CD4-positive, alpha-beta T cell (primary cell): Measurements from ENCODE around the gene EID2B. TPM values are rescaled to one million over a fixed set of nuclear protein-coding genes. Genes with fewer than 3 reads are reported as not detected.
A peak's percentile ranks its signal among the peaks of the same experiment; 100 is the strongest.

Experiments used
- ATAC-seq: fragments of 200-7000 bp; cut with Tn5 transposase; one replicate; pipeline ENCODE4 v1.10.0; 2022; ENCODE audit warnings: mild to moderate bottlenecking; ENCODE audit not compliant: poor library complexity
- CTCF ChIA-PET: fragments of 350-600 bp; sonication (Branson Sonifier 250); formaldehyde crosslinking; loops from one replicate; lab custom pipeline; 2021; ENCODE audit warnings: antibody characterized with exemption, inconsistent platforms; lab: Charles Lee
- POLR2A ChIA-PET: fragments of 350-600 bp; sonication (Branson Sonifier 250); formaldehyde crosslinking; loops from one replicate; lab custom pipeline; 2021; ENCODE audit warnings: antibody characterized with exemption, inconsistent platforms; lab: Charles Lee
- DNase-seq, 14 experiments: peaks; one replicate each; pipeline ENCODE4 v3.0.0-alpha.2; 2013 to 2020; ENCODE audit warnings: mixed read lengths in 2 of 14
- H3K27ac ChIP-seq, 2 donors: one replicate each; pipeline versions ENCODE4 v1.5.1 to v1.7.0; 2013; ENCODE audit warnings: low read length in 2 of 2, low read depth in 1 of 2, mild to moderate bottlenecking in 1 of 2
- H3K27me3 ChIP-seq, 2 experiments: 1 replicate in 1 of 2; 2 replicates in 1 of 2; pipeline versions ENCODE4 v1.6.1 to v1.7.0; 2013; ENCODE audit warnings: low read length in 2 of 2, control low read depth in 1 of 2, mild to moderate bottlenecking in 1 of 2, moderate library complexity in 1 of 2; ENCODE audit not compliant: insufficient read depth in 2 of 2, control insufficient read depth in 1 of 2
- H3K36me3 ChIP-seq: one replicate; pipeline ENCODE4 v1.6.1; 2013; ENCODE audit warnings: low read length, control low read depth; ENCODE audit not compliant: insufficient read depth
- H3K4me1 ChIP-seq: one replicate; pipeline ENCODE4 v1.6.1; 2013; ENCODE audit warnings: low read length, control low read depth; ENCODE audit not compliant: insufficient read depth
- H3K4me3 ChIP-seq: one replicate; pipeline ENCODE4 v1.5.1; 2013; ENCODE audit warnings: mild to moderate bottlenecking, low read length, moderate library complexity
- H3K9me3 ChIP-seq, 2 experiments: 1 replicate in 1 of 2; 2 replicates in 1 of 2; pipeline versions ENCODE4 v1.6.1 to v1.7.0; 2013; ENCODE audit warnings: low read length in 2 of 2, mild to moderate bottlenecking in 2 of 2, control low read depth in 1 of 2, moderate library complexity in 1 of 2; ENCODE audit not compliant: control insufficient read depth in 1 of 2, insufficient read depth in 1 of 2
- H3K27ac Mint-ChIP-seq: one replicate; pipeline ENCODE4 v1.8.0; 2020; ENCODE audit warnings: mixed read lengths
- H3K27me3 Mint-ChIP-seq: one replicate; pipeline ENCODE4 v1.8.0; 2021; ENCODE audit warnings: mixed read lengths
- H3K36me3 Mint-ChIP-seq: one replicate; pipeline ENCODE4 v1.8.0; 2021; ENCODE audit warnings: low read depth, mixed read lengths
- H3K4me1 Mint-ChIP-seq: one replicate; pipeline ENCODE4 v1.8.0; 2021; ENCODE audit warnings: low read depth, mixed read lengths
- H3K4me3 Mint-ChIP-seq: one replicate; pipeline ENCODE4 v1.8.0; 2020; ENCODE audit warnings: mild to moderate bottlenecking, mixed read lengths
- H3K9me3 Mint-ChIP-seq: one replicate; pipeline ENCODE4 v1.8.0; 2020; ENCODE audit warnings: mixed read lengths
- intact Hi-C, 2 experiments: fragments of 100-400 bp; cut with DNase I in 1 of 2; cut with micrococcal nuclease in 1 of 2; formaldehyde crosslinking; loops; one replicate each; pipeline versions ENCODE4 v1.15.1 to v1.9.0; 2023 to 2025; cut with DNase I, micrococcal nuclease
- total RNA-seq, 174 experiments: library from RNA in 2 of 174; stranded (reverse) in 2 of 174; gene quantifications; one replicate each; pipeline ENCODE4 v1.2.3 and lab custom pipeline; 2021 to 2026
- TF ChIP-seq, protein P1 (sequence below): fragments of 200-600 bp; IDR thresholded peaks from one replicate; pipeline ENCODE4 v1.8.0; 2022; ENCODE audit warnings: antibody characterized with exemption, mild to moderate bottlenecking

Gene EID2B
- total RNA-seq, 2 experiments from 2014 or later: 5.0 to 5.1 TPM

DNA sequence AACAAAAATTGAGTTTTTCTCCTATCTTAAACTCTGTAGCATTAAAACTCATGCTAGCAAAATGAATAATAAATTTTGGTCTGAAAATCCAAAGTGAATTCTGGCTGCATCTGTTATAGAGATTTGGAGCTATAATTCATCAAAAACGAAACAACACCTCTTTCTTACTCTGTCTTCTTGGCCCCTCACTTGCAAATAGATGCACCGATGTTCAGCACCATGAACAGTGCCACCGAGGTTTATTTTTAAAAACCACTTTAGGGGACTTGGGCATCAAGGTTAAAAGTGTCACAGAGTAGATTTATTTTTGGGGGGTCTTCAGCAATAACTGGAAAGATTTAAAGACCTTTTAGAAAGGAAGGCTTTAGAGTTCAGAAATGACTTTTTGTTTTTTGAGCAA lies 33.4 kb upstream of the EID2B start:
- TF ChIP-seq, protein P1, sequence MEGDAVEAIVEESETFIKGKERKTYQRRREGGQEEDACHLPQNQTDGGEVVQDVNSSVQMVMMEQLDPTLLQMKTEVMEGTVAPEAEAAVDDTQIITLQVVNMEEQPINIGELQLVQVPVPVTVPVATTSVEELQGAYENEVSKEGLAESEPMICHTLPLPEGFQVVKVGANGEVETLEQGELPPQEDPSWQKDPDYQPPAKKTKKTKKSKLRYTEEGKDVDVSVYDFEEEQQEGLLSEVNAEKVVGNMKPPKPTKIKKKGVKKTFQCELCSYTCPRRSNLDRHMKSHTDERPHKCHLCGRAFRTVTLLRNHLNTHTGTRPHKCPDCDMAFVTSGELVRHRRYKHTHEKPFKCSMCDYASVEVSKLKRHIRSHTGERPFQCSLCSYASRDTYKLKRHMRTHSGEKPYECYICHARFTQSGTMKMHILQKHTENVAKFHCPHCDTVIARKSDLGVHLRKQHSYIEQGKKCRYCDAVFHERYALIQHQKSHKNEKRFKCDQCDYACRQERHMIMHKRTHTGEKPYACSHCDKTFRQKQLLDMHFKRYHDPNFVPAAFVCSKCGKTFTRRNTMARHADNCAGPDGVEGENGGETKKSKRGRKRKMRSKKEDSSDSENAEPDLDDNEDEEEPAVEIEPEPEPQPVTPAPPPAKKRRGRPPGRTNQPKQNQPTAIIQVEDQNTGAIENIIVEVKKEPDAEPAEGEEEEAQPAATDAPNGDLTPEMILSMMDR: no peak
- Histone ChIP-seq H3K9me3 (no peaks in the 10 kb centered on the region), H3K4me1 (no peaks in the 10 kb centered on the region), H3K27me3 (peaks cover 4 to 7% of the 10 kb centered on the region in 2 experiments), H3K27ac (no peak overlapping the region), H3K36me3 (no peaks in the 10 kb centered on the region), H3K4me3 (no peak overlapping the region)
- no peaks in the 10 kb centered on the region for H3K9me3 Mint-ChIP-seq
- peaks cover 12% of the 10 kb centered on the region for H3K27me3 Mint-ChIP-seq
- ChIA-PET CTCF (no interaction called here), POLR2A (no interaction called here)
- no peak overlapping the region for H3K4me3 Mint-ChIP-seq
- DNase-seq (no peak), ATAC-seq (no peak)
- intact Hi-C loops: no loop called here
- H3K27ac Mint-ChIP-seq: no peak overlapping the region
- no peaks in the 10 kb centered on the region for H3K36me3 Mint-ChIP-seq
- H3K4me1 Mint-ChIP-seq: no peaks in the 10 kb centered on the region

DNA sequence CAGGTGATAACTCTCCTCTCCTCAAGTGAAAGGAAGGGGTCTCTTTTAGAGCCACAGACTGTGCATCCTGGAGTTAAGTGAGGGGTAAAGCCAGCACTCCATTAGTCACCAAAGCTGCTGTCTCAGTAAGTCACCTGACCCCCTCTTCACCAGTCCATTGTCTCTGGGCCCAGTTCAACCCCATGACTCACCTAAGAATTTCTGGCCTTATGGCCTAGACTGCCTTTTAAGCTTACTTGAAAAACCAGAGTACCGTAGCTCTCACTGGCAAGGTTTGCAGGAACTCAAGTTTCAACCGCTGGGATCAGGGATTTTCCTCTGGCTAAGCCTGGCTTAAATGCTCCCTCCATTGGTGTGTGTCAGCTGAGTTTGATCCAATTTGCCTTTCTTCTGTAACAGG lies 30.8 kb upstream of the EID2B start:
- Histone ChIP-seq H3K27ac (no peak overlapping the region), H3K4me1 (peaks cover 10% of the 10 kb centered on the region), H3K36me3 (no peaks in the 10 kb centered on the region), H3K27me3 (no peaks in the 10 kb centered on the region), H3K4me3 (no peak overlapping the region), H3K9me3 (no peaks in the 10 kb centered on the region)
- Mint-ChIP-seq H3K27me3 (no peaks in the 10 kb centered on the region), H3K4me1 (peaks cover 6% of the 10 kb centered on the region), H3K36me3 (no peaks in the 10 kb centered on the region), H3K4me3 (no peak overlapping the region), H3K27ac (no peak overlapping the region), H3K9me3 (no peaks in the 10 kb centered on the region)
- ATAC-seq: no peak
- POLR2A ChIA-PET: no interaction called here
- TF ChIP-seq, protein P1: no peak
- DNase-seq: no peak
- CTCF ChIA-PET: interaction anchor here (0.6 kb wide), 1 partner anchor 1886 kb away, joined by 3 read pairs; no protein-coding TSS in a partner anchor
- intact Hi-C loops: no loop called here

- Mint-ChIP-seq H3K27ac (peak overlapping the region; percentile 80), H3K4me1 (peaks cover 14% of the 10 kb centered on the region), H3K4me3 (peak overlapping the region; percentile 72), H3K27me3 (no peaks in the 10 kb centered on the region), H3K9me3 (no peaks in the 10 kb centered on the region), H3K36me3 (no peaks in the 10 kb centered on the region)
- Histone ChIP-seq H3K4me3 (peak overlapping the region; percentile 36), H3K36me3 (no peaks in the 10 kb centered on the region), H3K27me3 (no peaks in the 10 kb centered on the region), H3K27ac (peak overlapping the region; percentile 26 to 43), H3K9me3 (no peaks in the 10 kb centered on the region), H3K4me1 (peaks cover 14% of the 10 kb centered on the region)
- ChIA-PET CTCF (no interaction called here), POLR2A (no interaction called here)
- TF ChIP-seq, protein P1: no peak
- DNase-seq (peak in 5 of 14 experiments; percentile 10 to 68 (median 46)), ATAC-seq (peak; percentile 78)
- intact Hi-C loops: loop anchor here in 1 of 2 experiments (10.0 kb wide), 1 partner anchor 286 kb away; the partner anchor contains the start of gene FBL
Observed at GRCh38 chr19:39558624-39559117, 26.0 kb upstream of the EID2B start.
